ENCODE data around the gene TMEM178A. TPM values are rescaled to one million over a fixed set of nuclear protein-coding genes. Genes with fewer than 3 reads are reported as not detected.

TMEM178A gene
- total RNA-seq, 4 donors from 2014 or later: 0.70 to 9.9 (median 3.9) TPM

DNA sequence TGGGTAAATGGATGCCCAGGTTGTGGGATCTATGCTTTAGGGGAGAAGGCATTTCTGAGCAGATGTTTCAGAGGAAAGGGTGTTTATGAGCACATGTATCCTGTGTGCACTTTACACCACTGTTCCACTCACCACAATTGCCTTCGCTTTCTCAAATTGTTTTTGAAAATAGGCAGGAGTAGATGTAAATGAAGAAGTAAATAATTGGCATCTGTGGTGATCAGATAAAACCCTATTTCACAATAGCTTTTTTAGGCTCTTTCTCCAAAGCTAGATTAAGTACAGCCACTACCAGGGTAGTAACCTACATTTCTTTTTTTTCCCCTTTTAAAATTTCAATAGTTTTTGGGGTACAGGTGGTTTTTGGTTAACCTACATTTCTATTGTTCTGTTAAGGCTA, 40.6 kb downstream of the TMEM178A start:
- Histone ChIP-seq H3K27me3 (no peaks in the 10 kb centered on the region), H3K4me1 (no peaks in the 10 kb centered on the region), H3K9me3 (peaks cover 0 to 3% (median 0%) of the 10 kb centered on the region in 4 donors), H3K4me3 (no peak overlapping the region), H3K36me3 (no peaks in the 10 kb centered on the region), H3K27ac (no peak overlapping the region)
- TF ChIP-seq POLR2A (IDR thresholded peaks at IDR 0.05): no peak
- TF ChIP-seq, protein P1, sequence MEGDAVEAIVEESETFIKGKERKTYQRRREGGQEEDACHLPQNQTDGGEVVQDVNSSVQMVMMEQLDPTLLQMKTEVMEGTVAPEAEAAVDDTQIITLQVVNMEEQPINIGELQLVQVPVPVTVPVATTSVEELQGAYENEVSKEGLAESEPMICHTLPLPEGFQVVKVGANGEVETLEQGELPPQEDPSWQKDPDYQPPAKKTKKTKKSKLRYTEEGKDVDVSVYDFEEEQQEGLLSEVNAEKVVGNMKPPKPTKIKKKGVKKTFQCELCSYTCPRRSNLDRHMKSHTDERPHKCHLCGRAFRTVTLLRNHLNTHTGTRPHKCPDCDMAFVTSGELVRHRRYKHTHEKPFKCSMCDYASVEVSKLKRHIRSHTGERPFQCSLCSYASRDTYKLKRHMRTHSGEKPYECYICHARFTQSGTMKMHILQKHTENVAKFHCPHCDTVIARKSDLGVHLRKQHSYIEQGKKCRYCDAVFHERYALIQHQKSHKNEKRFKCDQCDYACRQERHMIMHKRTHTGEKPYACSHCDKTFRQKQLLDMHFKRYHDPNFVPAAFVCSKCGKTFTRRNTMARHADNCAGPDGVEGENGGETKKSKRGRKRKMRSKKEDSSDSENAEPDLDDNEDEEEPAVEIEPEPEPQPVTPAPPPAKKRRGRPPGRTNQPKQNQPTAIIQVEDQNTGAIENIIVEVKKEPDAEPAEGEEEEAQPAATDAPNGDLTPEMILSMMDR (IDR thresholded peaks at IDR 0.05): no peak
- DNase-seq: no peak

DNA sequence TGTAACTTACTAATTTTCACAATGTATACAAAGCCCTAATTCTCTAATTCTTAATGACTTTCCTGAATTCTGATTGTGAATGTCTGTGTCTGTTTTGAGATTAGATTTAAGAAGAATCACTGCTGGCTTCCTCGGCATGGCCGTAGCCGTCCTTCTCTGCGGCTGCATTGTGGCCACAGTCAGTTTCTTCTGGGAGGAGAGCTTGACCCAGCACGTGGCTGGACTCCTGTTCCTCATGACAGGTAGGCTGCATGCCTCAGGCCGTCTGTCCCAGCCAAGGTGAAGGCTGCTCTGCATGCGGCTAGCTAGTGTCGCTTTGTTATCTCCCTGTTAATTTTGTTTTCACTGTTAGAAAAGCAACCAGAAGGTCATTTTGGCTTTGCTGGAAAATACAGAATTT, 41.2 kb downstream of the TMEM178A start:
- H3K27ac ChIP-seq: no peak overlapping the region
- no peaks in the 10 kb centered on the region for H3K36me3 ChIP-seq
- H3K4me1 ChIP-seq: no peaks in the 10 kb centered on the region
- DNase-seq: no peak
- H3K9me3 ChIP-seq: no peaks in the 10 kb centered on the region
- no peaks in the 10 kb centered on the region for H3K27me3 ChIP-seq
- no peak overlapping the region for H3K4me3 ChIP-seq
- TF ChIP-seq, protein P1 (IDR thresholded peaks at IDR 0.05): no peak
- no peak for TF ChIP-seq POLR2A (IDR thresholded peaks at IDR 0.05)

DNA sequence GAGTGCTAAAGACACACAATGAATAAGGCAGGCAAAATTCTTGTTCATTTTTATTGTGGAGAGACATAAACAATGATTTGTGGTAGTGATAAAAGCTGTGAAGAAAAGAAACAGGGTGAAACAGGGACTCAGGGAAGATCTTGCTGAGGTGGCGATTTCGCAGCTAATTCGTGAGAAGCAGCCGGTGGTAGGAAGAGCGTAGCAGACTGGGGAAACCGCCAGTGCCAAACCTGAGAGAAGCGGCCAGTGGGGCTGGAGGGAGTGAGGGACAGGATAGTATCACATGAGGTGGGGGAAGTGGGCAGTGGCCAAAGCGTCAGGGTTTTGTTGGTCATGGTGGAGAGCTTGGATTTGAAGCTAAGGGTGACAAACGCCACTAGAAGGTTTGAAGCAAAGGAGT, 42.3 kb downstream of the TMEM178A start:
- no peaks in the 10 kb centered on the region for H3K36me3 ChIP-seq
- H3K27me3 ChIP-seq: no peaks in the 10 kb centered on the region
- H3K4me3 ChIP-seq: no peak overlapping the region
- H3K9me3 ChIP-seq: no peaks in the 10 kb centered on the region
- no peaks in the 10 kb centered on the region for H3K4me1 ChIP-seq
- H3K27ac ChIP-seq: no peak overlapping the region
- TF ChIP-seq POLR2A (IDR thresholded peaks at IDR 0.05): no peak
- DNase-seq: no peak

DNA sequence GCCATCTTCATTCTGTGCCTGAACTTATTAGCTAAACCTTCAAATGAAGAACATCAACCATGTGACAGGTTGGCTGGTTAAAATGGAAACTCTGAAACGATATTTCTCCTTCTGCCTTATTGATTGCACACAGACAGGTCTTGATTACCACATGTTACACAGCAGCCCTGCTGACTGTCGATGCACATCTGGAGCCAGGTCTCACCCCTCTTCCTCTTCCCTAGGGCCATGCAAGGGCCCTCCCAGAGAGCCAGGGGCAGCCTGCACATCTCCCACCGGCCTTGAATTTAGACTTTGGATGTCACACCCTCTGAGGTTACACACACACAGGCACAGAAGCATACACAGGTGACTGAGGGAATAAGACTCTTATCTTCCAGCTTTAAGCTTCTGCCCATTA, 45.1 kb downstream of the TMEM178A start:
- Histone ChIP-seq H3K27me3 (no peaks in the 10 kb centered on the region), H3K4me3 (no peak overlapping the region), H3K9me3 (no peaks in the 10 kb centered on the region), H3K36me3 (no peaks in the 10 kb centered on the region), H3K27ac (no peak overlapping the region), H3K4me1 (no peaks in the 10 kb centered on the region)
- no peak for TF ChIP-seq POLR2A (IDR thresholded peaks at IDR 0.05)
- TF ChIP-seq, protein P1 (IDR thresholded peaks at IDR 0.05): no peak
- no peak for DNase-seq

GRCh38 chr2:39712953-39713352, 47.2 kb downstream of the TMEM178A start:
- Histone ChIP-seq H3K27me3 (no peaks in the 10 kb centered on the region), H3K4me3 (no peak overlapping the region), H3K27ac (no peak overlapping the region), H3K36me3 (no peaks in the 10 kb centered on the region), H3K9me3 (no peaks in the 10 kb centered on the region), H3K4me1 (no peaks in the 10 kb centered on the region)
- TF ChIP-seq POLR2A (IDR thresholded peaks at IDR 0.05): no peak
- TF ChIP-seq, protein P1 (IDR thresholded peaks at IDR 0.05): no peak
- no peak for DNase-seq

DNA sequence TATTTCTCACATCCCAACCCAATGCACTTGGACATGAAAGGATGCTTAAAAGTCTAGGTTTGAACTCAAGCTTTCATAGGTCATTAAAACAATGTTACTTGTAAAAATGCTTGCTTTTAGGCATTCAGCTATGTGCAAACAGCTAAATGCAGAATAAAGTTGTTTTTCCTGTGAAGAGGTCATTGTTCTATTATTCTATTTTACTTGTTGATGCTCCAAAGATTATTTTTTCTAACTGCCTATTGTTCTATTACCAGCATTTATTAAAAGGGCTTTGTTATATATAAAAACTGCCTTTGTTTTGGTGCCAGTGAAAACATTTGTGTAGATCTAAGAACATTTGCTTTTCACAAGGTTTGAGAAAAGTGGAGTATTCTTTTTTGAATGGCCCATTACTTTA, 49.4 kb downstream of the TMEM178A start:
- H3K27me3 ChIP-seq: no peaks in the 10 kb centered on the region
- no peak overlapping the region for H3K27ac ChIP-seq
- no peaks in the 10 kb centered on the region for H3K4me1 ChIP-seq
- no peak overlapping the region for H3K4me3 ChIP-seq
- no peaks in the 10 kb centered on the region for H3K9me3 ChIP-seq
- no peak for TF ChIP-seq POLR2A (IDR thresholded peaks at IDR 0.05)
- TF ChIP-seq, protein P1 (IDR thresholded peaks at IDR 0.05): no peak
- H3K36me3 ChIP-seq: no peaks in the 10 kb centered on the region
- no peak for DNase-seq
